Stimulated activated naive CD8-positive, alpha-beta T cell treated with anti-CD3 and anti-CD28 coated beads, Interleukin-15, Interleukin-2, amounts not matched to agents 100 ng/mL and 50 ng/mL, for 24 hours (primary cell): ENCODE data around the gene ANGPTL5.

Source experiments
- H3K27ac Mint-ChIP-seq: one replicate; pipeline ENCODE4 v1.8.0; 2021; ENCODE audit warnings: mild to moderate bottlenecking, mixed read lengths
- H3K27me3 Mint-ChIP-seq: one replicate; pipeline ENCODE4 v1.8.0; 2021; ENCODE audit warnings: mixed read lengths
- H3K36me3 Mint-ChIP-seq: one replicate; pipeline ENCODE4 v1.8.0; 2021; ENCODE audit warnings: low read depth, mixed read lengths
- H3K4me1 Mint-ChIP-seq: one replicate; pipeline ENCODE4 v1.8.0; 2021; ENCODE audit warnings: low read depth, mixed read lengths
- H3K4me3 Mint-ChIP-seq: one replicate; pipeline ENCODE4 v1.8.0; 2021; ENCODE audit warnings: mild to moderate bottlenecking, mixed read lengths
- H3K9me3 Mint-ChIP-seq: one replicate; pipeline ENCODE4 v1.8.0; 2021; ENCODE audit warnings: mixed read lengths

Gene ANGPTL5

GRCh38 chr11:101914738-101915426 is 1.4 kb downstream of the ANGPTL5 start, which contains the start of gene CEP126:
Gene CEP126 (plus strand): TSS chr11:101915010. CDS start chr11:101915285, 275 bp downstream.
- H3K27ac Mint-ChIP-seq = peak within 1 kb of the TSS; percentile 85
- no peaks in the 10 kb centered on the region for H3K36me3 Mint-ChIP-seq

GRCh38 chr11:101914341-101914737 is 2.0 kb downstream of the ANGPTL5 start:
- peak overlapping the region; percentile 90 for H3K4me3 Mint-ChIP-seq
- peaks cover 25% of the 10 kb centered on the region for H3K4me1 Mint-ChIP-seq
- H3K27me3 Mint-ChIP-seq = no peaks in the 10 kb centered on the region
- H3K27ac Mint-ChIP-seq = peak overlapping the region; percentile 15
- H3K9me3 Mint-ChIP-seq = no peaks in the 10 kb centered on the region
- no peaks in the 10 kb centered on the region for H3K36me3 Mint-ChIP-seq

More at GRCh38 chr11:101914738-101915426, 1.4 kb downstream of the ANGPTL5 start, which contains the start of gene CEP126:
- no peaks in the 10 kb centered on the region for H3K27me3 Mint-ChIP-seq
- peak within 1 kb of the TSS; percentile 90 for H3K4me3 Mint-ChIP-seq
- peaks cover 25% of the 10 kb centered on the region for H3K4me1 Mint-ChIP-seq
- H3K9me3 Mint-ChIP-seq = no peaks in the 10 kb centered on the region

- Mint-ChIP-seq H3K27ac (no peak overlapping the region), H3K4me1 (peaks cover 25% of the 10 kb centered on the region), H3K4me3 (peak overlapping the region; percentile 90), H3K9me3 (no peaks in the 10 kb centered on the region), H3K27me3 (peaks cover 4% of the 10 kb centered on the region), H3K36me3 (no peaks in the 10 kb centered on the region)
Measured at GRCh38 chr11:101913656-101914055, 2.7 kb downstream of the ANGPTL5 start.

- peaks cover 4% of the 10 kb centered on the region for H3K27me3 Mint-ChIP-seq
- no peaks in the 10 kb centered on the region for H3K36me3 Mint-ChIP-seq
- no peak overlapping the region for H3K27ac Mint-ChIP-seq
- peaks cover 25% of the 10 kb centered on the region for H3K4me1 Mint-ChIP-seq
- H3K9me3 Mint-ChIP-seq = no peaks in the 10 kb centered on the region
- no peak overlapping the region for H3K4me3 Mint-ChIP-seq
Measured at GRCh38 chr11:101912823-101913284, 3.5 kb downstream of the ANGPTL5 start.

GRCh38 chr11:101909087-101909486 is 7.2 kb downstream of the ANGPTL5 start:
- H3K36me3 Mint-ChIP-seq = no peaks in the 10 kb centered on the region
- H3K4me3 Mint-ChIP-seq = no peak overlapping the region
- peaks cover under 1% of the 10 kb centered on the region for H3K4me1 Mint-ChIP-seq
- H3K27me3 Mint-ChIP-seq = peaks cover 15% of the 10 kb centered on the region
- no peak overlapping the region for H3K27ac Mint-ChIP-seq
- no peaks in the 10 kb centered on the region for H3K9me3 Mint-ChIP-seq

- H3K36me3 Mint-ChIP-seq = no peaks in the 10 kb centered on the region
- peaks cover 19% of the 10 kb centered on the region for H3K27me3 Mint-ChIP-seq
- no peak overlapping the region for H3K27ac Mint-ChIP-seq
- H3K4me3 Mint-ChIP-seq = no peak overlapping the region
- H3K9me3 Mint-ChIP-seq = no peaks in the 10 kb centered on the region
- H3K4me1 Mint-ChIP-seq = no peaks in the 10 kb centered on the region
Measured at GRCh38 chr11:101907815-101908214, 8.5 kb downstream of the ANGPTL5 start.

DNA sequence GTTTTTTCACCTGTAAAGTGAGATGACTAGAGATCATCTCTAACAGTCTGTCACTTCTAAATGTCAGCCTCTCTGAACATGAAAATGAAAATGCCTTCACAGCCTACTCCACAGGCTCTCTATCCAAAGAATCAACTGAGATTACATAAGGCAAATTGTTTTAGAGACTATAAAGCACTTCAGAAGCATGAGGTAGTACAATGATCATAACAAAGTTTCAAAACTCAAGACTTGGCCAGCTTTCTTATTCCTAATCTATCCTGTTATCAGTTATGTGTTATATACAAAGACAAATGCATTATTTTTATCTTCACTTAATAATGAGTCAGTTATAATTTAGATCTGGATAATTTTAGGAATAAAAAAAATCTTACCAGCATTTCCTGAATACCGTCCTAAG is 21.8 kb downstream of the ANGPTL5 start:
- Mint-ChIP-seq H3K4me3 (no peak overlapping the region), H3K9me3 (no peaks in the 10 kb centered on the region), H3K27ac (no peak overlapping the region), H3K36me3 (no peaks in the 10 kb centered on the region), H3K4me1 (no peaks in the 10 kb centered on the region), H3K27me3 (peaks cover 35% of the 10 kb centered on the region)

GRCh38 chr11:101889767-101890166 is 26.6 kb downstream of the ANGPTL5 start:
- H3K27me3 Mint-ChIP-seq = peaks cover 13% of the 10 kb centered on the region
- H3K36me3 Mint-ChIP-seq = no peaks in the 10 kb centered on the region
- no peak overlapping the region for H3K4me3 Mint-ChIP-seq
- no peaks in the 10 kb centered on the region for H3K9me3 Mint-ChIP-seq
- H3K27ac Mint-ChIP-seq = no peak overlapping the region
- no peaks in the 10 kb centered on the region for H3K4me1 Mint-ChIP-seq

GRCh38 chr11:101885631-101886030 is 30.7 kb downstream of the ANGPTL5 start:
- Mint-ChIP-seq H3K9me3 (no peaks in the 10 kb centered on the region), H3K4me1 (no peaks in the 10 kb centered on the region), H3K36me3 (no peaks in the 10 kb centered on the region), H3K27me3 (peaks cover 13% of the 10 kb centered on the region), H3K4me3 (no peak overlapping the region), H3K27ac (no peak overlapping the region)

DNA sequence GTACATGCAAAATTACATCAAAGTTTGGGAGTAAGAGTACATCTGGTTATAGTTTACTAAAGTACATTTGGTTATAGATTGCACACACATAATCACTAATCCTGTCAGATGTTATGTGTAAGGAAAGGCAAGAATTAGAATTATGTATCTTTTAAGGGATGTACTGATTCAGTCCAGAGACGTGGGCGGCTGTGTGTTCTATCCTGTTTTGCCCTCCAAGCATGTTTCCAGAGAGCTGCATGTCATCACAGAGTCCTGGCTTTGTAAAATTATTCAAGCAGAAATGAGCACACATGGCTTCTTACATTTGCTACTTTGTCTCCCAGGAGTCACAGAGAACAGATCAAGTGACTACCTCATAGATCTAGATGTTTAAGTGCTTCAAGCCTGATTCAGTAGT is 34.7 kb downstream of the ANGPTL5 start:
- no peaks in the 10 kb centered on the region for H3K9me3 Mint-ChIP-seq
- H3K36me3 Mint-ChIP-seq = no peaks in the 10 kb centered on the region
- H3K4me1 Mint-ChIP-seq = no peaks in the 10 kb centered on the region
- no peak overlapping the region for H3K27ac Mint-ChIP-seq
- no peak overlapping the region for H3K4me3 Mint-ChIP-seq
- H3K27me3 Mint-ChIP-seq = peaks cover 24% of the 10 kb centered on the region

DNA sequence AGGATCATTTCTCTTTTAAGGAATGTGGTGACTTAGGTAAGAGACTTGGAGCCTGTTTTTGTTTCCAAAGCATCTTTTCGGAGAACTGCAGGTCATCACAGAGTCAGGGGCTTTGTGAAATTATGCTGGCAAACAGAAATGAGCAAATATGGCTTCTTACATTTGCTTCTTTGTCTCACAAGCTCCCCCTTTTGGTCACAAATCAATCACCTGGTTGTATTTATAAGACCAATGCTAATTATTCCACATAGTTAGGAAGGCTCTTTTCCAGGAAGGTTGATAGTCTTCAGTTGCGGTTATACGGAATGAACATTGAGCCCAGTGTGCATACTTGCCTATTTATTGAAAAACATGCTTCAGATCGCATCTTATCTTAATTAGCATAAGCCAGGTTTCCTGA is 36.1 kb downstream of the ANGPTL5 start:
- Mint-ChIP-seq H3K9me3 (no peaks in the 10 kb centered on the region), H3K27me3 (peaks cover 35% of the 10 kb centered on the region), H3K36me3 (no peaks in the 10 kb centered on the region)

DNA sequence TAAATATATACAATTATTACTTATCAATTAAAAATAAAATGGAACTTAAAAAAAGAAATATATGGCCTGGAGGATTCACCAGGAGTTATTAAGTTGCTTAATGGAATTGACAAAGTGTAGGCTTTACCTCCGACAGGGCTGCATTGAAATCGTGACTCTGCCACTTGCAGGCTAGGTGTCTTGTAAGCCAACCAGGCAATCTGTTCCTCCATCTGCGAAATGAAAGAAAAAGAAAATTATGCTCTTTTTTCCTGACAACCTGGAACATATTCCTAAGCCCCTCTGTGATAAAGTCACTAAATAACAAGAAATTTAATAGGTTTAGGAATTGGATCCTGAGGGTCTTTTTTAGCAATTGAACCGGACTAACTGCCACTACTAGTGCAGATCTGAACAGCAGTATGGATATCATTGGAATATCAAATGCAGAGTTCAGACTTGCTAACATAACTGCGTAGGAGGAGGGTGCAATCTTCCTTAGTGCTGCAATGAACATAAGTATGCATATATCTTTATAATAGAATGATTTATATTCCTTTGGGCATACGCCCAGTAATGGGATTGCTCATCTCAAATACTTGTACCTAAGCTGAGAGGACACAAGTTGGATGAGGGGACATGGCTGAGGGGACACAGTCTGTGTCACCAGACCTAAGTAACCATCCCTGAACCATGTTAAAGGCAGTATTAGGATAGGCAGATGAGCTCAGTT is 44.0 kb downstream of the ANGPTL5 start:
- Mint-ChIP-seq H3K27ac (no peak overlapping the region), H3K4me3 (no peak overlapping the region), H3K4me1 (no peaks in the 10 kb centered on the region), H3K27me3 (peaks cover 22% of the 10 kb centered on the region), H3K36me3 (no peaks in the 10 kb centered on the region), H3K9me3 (no peaks in the 10 kb centered on the region)

More for the DNA sequence above, 36.1 kb downstream of the ANGPTL5 start:
- Mint-ChIP-seq H3K4me1 (no peaks in the 10 kb centered on the region), H3K27ac (no peak overlapping the region), H3K4me3 (no peak overlapping the region)

DNA sequence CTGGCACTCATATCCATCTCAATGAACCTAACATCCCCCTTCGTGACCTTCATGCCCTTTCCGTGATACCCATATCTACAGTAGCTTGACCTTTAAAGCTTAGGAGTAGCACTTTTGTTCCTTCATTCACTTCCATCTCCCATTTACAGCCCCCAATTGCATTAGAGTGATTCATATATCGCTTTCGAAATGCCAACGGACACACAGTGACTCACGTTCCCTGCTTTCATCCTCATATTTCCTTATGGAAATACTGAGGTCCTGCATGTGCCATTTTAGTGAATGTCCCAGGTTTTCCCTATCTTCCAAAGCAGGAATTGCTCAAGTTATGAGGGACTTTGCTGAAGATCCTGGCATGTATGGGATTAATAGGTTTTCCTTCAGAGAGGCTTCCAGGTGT is 45.8 kb downstream of the ANGPTL5 start:
- Mint-ChIP-seq H3K4me1 (no peaks in the 10 kb centered on the region), H3K27me3 (peaks cover 8% of the 10 kb centered on the region), H3K36me3 (no peaks in the 10 kb centered on the region), H3K4me3 (no peak overlapping the region), H3K27ac (no peak overlapping the region), H3K9me3 (no peaks in the 10 kb centered on the region)

- no peak overlapping the region for H3K27ac Mint-ChIP-seq
- H3K27me3 Mint-ChIP-seq = peaks cover 11% of the 10 kb centered on the region
- no peaks in the 10 kb centered on the region for H3K4me1 Mint-ChIP-seq
Measured at GRCh38 chr11:101867951-101868350, 48.4 kb downstream of the ANGPTL5 start.

DNA sequence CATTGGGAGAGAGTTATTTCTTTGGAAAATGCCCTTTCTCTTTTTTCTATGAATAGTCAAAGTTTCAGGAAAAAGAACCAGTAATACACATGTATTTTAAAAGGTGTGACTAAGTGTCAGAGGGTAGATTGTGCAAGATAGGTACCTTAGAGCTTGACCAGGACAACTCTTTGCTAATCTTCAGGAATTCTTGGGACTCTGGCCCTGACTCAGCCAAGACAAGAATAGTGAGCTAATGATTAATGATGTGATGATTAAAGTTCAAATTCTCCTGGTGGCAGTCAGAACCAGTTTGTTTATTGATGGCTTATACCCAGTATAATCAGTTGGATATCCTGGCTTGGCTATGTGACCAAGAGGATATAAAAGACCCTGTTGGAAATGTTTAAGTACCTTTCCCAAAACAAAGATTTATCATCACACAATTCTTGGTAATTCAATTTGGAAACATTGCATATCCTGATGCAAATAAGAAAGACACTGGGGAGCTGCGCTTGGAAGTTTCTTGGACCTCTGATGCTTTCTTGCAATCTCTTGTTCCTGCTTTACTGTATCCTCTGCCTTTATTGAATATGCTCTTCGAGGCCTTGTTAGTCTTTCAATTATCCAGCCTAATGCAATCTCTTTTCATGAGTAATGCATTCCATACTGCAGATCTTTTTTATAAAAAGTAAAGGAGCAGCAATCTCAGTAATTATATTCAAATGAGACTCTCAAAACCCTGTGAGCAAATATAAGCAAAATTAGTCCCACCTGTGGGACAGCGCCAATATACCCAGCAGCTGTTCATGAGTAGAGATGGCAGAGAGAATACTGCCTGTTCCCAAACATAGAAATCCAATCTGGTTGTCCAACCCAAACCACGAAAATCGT is 49.5 kb downstream of the ANGPTL5 start:
- H3K4me1 Mint-ChIP-seq = no peaks in the 10 kb centered on the region
- H3K27ac Mint-ChIP-seq = no peak overlapping the region
- H3K4me3 Mint-ChIP-seq = no peak overlapping the region

More at GRCh38 chr11:101867951-101868350, 48.4 kb downstream of the ANGPTL5 start:
- Mint-ChIP-seq H3K4me3 (no peak overlapping the region), H3K36me3 (no peaks in the 10 kb centered on the region), H3K9me3 (peaks cover 7% of the 10 kb centered on the region)

More for the DNA sequence above, 49.5 kb downstream of the ANGPTL5 start:
- H3K36me3 Mint-ChIP-seq = no peaks in the 10 kb centered on the region
- peaks cover 19% of the 10 kb centered on the region for H3K27me3 Mint-ChIP-seq
- H3K9me3 Mint-ChIP-seq = peaks cover 7% of the 10 kb centered on the region
